Epithelial cell of proximal tubule (primary cell): ENCODE measurements around the gene MICA. TPM values are rescaled to one million over a fixed set of nuclear protein-coding genes. Genes with fewer than 3 reads are reported as not detected.
A peak's percentile ranks its signal among the peaks of the same experiment; 100 is the strongest.
"Not testable (repeated sequence)": the region's sequence is repeated elsewhere in the genome, so short reads cannot be mapped to it uniquely, and the experiment has no call there.

ENCODE experiments used
- DNase-seq: peaks from one replicate; pipeline ENCODE4 v3.0.0-alpha.2; 2011; ENCODE audit warnings: low read depth
- H3K4me3 ChIP-seq: 2 replicates; pipeline ENCODE4 v1.5.1; 2011; ENCODE audit warnings: low read depth, mild to moderate bottlenecking, low read length
- total RNA-seq: library from RNA; depleted of rRNA; stranded (reverse); fragments of >200 nt; gene quantifications from 2 replicates; pipeline ENCODE4 v1.2.3, GENCODE V29; 2015
- TF ChIP-seq, protein P1 (sequence below): conservative IDR thresholded peaks from 2 replicates; pipeline ENCODE4 v1.5.1; 2012; ENCODE audit warnings: low read depth, mild to moderate bottlenecking, low read length

Gene MICA
- total RNA-seq, 1 donor from 2014 or later = 25.7 TPM

DNA sequence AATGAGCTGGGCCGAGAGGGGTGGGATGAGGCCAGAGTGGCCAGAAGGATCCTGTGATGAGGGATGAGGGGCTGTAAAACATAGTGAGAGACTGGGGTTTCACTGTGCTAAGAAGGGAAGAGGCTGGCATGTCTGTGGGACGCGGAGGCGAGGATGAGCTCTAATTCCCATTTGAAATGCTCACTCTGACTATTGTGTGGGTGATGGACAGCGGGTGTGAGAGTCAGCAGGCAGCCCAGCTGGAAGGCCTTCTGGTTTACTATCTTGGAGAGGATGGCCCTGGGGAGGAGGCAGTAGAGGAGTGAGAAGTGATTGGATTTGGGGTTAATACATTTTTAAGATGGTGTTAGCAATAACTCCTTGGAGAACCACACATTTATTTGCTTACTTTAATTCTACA lies 9.5 kb upstream of the MICA start:
- no peak overlapping the region for H3K4me3 ChIP-seq
- DNase-seq = no peak
- TF ChIP-seq, protein P1, sequence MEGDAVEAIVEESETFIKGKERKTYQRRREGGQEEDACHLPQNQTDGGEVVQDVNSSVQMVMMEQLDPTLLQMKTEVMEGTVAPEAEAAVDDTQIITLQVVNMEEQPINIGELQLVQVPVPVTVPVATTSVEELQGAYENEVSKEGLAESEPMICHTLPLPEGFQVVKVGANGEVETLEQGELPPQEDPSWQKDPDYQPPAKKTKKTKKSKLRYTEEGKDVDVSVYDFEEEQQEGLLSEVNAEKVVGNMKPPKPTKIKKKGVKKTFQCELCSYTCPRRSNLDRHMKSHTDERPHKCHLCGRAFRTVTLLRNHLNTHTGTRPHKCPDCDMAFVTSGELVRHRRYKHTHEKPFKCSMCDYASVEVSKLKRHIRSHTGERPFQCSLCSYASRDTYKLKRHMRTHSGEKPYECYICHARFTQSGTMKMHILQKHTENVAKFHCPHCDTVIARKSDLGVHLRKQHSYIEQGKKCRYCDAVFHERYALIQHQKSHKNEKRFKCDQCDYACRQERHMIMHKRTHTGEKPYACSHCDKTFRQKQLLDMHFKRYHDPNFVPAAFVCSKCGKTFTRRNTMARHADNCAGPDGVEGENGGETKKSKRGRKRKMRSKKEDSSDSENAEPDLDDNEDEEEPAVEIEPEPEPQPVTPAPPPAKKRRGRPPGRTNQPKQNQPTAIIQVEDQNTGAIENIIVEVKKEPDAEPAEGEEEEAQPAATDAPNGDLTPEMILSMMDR = no peak

DNA sequence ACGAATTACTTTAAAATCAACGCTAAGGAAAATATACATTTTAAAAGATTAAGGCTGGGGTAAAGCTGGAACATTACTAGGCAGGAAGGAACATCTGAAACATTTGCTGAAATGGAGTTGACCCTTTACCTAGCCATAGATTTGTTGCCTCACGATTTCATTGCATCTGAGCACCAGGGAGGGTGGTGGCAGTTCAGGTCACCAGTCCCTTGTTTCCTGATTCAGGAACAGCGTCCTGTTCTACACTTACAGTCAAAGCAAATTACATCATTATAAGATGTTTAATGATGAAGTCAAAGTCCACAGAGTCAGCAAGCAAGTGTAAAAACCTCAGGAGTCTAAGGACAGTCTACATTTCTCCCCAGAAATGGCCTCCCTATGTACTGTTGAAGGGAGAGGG lies 9.0 kb upstream of the MICA start:
- H3K4me3 ChIP-seq = no peak overlapping the region
- no peak for DNase-seq
- TF ChIP-seq, protein P1 = no peak

DNA sequence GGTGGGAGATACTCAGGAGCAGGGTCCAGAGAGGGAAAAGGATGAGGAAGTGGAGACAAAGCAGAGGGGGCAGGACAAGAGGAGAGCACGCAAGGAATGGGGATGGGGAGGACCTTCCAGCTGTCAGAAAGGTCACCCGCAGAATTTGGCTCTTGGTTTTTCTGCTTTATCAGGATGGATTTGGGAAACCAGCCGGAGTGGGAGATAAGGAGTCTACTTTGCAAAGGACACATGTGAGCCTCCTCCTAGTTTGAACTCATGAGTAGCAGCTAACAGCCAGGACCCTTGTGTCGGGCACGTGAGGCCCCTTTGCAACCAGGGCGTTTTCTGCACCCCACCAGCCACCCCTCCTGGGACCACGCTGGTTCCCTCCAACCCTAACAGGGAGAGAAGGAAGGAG lies 7.6 kb upstream of the MICA start:
- TF ChIP-seq, protein P1 = no peak
- H3K4me3 ChIP-seq = no peak overlapping the region
- no peak for DNase-seq

DNA sequence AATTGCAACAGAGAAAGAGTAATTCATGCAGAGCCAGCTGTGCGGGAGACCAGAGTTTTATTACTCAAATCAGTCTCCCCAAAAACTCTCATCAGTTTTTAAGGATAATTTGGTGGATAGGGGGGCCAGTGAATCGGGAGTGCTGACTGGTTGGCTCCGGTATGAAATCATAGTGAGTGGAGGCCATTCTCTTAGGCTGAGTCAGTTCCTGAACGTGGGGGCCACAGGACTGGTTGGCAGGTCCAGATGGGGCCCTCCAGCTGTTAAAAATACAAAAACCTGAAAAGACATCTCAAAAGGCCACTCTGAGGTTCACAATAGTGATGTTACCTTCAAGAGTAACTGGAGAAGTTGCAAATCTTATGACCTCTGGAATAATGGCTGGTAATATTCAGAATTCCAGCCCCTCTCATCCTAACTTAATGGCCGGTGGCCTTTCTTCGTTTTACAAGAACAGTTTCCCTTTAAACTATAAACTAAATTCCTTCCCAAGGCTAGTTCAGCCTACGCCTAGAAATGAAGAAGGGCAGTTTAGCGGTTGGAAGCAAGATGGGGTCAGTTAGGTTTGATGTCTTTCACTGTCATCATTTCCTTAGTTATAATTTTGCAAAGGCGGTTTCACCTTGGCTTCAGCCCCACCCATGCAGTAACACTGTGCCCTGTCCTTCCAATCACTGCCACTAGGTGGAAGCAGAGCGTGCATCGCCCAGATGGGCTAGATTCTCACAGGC lies 6.8 kb upstream of the MICA start:
- no peak for DNase-seq
- TF ChIP-seq, protein P1 = peak; percentile 78
- no peak overlapping the region for H3K4me3 ChIP-seq

DNA sequence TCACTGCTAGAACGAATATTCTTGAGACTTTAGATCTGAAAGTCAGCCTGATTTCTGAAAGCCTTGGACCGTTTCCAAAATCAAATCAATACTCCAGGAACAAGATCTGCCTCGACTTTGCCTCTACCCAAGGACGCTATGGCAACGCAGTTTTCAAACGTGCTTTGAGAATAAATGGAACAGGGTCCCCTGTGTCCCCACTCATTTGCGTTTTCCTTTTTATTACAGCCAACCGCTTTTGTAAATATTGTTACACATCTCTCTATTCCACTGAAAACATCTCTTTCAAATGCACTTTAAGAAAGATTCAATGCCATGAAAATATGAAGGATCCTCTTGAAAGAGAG lies 6.3 kb upstream of the MICA start:
- not testable (repeated sequence) for DNase-seq, H3K4me3 ChIP-seq

DNA sequence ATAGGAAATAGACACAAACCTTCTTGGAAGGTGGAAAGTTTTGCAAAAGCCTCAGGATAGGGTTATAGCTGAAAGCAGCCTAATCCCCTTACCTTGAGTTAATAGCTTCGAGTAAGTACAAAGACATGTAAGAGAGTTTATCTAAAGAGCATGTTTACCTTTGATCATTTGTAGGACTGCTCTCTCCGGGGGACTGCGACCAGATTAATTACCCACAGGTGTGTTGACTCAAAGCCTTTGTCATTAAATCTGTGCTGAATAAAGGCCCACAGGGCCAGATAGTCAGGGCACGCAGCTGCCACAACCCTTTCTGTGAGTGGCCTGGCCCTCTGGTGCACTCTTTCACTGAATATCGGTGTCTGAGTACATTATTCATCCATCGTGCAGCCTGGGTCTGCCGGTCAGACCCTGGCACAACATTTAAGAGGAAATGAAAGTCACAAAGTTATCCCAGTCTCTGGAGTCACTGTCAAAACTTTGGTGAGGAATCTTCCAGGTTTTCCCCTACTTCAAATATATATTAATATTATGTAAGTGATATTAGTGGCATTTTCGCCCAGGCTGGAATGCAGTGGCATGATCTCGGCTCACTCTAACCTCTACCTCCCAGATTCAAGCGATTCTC lies 5.4 kb upstream of the MICA start:
- DNase-seq = no peak
- no peak overlapping the region for H3K4me3 ChIP-seq
- TF ChIP-seq, protein P1 = no peak

DNA sequence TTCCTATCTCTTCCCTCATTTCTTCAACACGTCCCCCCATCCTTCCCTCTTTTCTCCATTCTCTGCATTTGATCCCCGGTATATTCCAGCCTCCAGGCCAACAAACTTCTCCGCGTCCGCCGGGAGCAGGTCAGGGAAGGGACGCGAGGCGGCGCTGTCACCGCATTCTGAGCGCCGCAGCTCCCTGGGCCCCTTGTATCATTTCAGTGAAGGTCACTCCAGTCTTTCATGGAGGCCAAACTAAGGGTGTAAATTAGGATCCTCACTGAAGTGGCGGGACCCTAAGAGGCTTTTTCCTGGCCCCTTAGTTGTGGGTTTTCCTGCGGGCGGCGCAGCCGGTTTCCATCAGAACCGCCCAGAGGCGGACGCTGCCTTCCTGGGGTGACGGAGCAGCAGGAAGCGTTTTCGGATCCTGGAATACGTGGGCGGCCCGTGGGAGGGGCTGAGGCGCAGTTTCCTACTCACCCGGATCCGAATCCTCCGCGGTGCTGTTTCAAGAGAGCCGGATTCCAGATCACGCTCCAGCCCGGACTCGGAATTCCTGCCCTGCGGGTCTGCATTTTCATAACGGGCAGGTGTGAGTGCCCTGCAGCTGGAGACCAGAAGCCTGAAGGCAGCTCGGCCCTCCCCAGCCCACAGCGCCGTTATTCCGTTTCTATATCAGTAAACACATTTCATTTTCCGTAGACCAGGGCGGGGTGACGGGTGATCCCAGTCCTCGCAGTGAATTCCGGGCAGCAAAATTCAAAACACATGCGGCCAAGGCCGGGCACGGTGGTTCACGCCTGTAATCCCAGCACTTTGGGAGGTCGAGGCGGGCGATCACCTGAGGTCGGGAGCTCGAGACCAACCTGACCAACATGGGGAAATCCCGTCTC lies 3.6 kb upstream of the MICA start:
- H3K4me3 ChIP-seq = peak overlapping the region; percentile 85
- peak; percentile 56 for DNase-seq
- TF ChIP-seq, protein P1 = peak; percentile 88
